NCI-H1092 (cell line): ENCODE measurements around the gene TYMP.

Source experiments
- DNase-seq: peaks from one replicate; lab custom pipeline; 2025; lab: John Stamatoyannopoulos, UW

The TYMP gene

DNA sequence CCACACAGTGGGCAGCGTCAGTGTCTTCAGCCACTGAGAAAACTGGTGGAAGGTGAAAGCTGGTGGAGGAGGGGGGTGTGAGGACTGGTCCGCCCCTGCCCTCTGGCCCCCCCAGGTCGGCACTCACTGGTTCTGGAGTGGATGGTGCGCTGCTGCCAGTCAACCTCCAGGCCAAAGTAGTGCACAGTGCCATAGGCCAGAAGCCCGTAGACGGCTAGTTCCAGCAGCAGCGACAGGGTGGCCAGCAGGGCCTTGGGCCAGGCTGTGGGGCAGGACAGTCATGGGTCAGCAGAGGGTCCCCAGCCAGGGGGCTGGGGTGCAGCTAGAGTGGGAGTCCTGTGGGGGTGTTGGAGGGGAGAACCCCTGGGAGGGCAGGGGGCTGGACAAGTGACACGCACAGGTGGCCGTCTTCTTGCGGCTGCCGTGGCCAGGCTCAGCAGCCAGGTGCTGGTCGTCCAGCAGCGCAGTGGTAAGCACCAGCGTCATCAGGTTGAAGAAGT, 24.5 kb downstream of the TYMP start:
- no peak for DNase-seq

DNA sequence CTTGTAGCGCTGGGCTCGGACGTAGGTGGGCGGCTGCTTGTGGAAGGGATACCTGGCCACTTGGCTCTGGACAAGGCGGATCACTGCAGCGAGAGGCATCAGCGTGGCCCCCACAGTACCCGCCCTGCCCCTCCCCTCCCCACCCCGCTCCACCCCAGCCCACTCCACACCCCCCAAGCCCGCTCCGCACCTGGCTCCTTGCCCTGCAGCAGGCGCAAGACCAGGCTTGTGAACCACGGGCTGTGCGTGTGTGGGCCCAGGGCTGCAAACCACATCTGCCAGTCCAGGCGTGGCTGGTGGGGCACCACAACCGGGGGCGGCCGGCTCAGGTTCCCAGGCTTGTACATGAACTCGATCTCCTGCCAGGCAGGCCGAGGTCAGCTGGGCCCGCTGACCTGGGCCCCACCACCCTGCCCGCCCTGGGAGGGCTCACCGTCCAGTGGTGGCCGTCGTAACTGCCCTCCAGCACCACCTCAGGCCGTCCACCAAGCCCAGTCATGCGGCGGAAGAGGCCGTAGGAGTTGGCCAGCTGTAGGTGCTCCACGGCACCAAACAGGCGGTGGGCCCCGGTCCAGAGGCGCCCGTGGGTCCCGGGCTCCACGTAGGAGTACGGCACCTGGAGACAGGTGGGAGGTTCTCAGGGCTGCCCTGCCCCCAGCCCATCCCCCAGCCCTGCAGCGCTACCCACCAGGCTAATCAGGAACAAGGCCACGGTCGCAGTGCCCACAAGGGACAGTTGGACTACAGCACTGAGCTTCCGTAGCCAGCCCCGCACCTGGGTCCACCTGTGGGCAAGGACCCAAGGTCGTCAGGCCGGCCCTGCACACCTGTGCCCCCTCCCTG, 25.2 kb downstream of the TYMP start:
- no peak for DNase-seq

DNA sequence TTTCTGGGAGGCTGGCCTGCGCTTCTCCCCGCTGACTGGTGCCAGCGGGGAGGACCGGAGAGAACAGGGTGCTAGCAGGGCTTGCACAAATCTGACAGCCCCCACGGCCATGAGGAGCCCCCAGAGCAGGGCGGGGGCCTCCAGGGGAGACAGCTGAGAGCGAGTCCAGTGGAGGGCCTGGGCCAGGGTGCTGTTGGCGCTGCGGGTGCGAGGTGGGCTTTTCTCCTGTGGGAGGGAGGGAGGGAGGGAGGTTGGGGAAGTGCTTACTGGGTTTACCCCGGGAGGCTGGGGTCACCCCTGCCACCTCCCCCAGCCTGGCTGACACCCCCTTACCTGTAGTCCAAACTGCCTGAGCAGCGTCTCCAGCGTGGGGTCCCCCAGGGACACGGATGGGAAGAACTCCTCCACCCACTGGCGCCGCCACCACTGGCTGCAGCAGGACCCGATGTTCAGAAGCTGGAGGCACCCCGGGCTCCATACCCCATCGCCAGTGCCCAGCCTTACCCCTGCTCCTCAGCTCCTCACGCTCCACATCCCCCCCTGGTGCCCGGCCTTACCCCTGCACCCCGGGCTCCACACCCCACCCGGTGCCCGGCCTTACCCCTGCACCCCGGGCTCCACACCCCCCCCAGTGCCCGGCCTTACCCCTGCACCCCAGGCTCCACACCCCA, 26.2 kb downstream of the TYMP start:
- no peak for DNase-seq

DNA sequence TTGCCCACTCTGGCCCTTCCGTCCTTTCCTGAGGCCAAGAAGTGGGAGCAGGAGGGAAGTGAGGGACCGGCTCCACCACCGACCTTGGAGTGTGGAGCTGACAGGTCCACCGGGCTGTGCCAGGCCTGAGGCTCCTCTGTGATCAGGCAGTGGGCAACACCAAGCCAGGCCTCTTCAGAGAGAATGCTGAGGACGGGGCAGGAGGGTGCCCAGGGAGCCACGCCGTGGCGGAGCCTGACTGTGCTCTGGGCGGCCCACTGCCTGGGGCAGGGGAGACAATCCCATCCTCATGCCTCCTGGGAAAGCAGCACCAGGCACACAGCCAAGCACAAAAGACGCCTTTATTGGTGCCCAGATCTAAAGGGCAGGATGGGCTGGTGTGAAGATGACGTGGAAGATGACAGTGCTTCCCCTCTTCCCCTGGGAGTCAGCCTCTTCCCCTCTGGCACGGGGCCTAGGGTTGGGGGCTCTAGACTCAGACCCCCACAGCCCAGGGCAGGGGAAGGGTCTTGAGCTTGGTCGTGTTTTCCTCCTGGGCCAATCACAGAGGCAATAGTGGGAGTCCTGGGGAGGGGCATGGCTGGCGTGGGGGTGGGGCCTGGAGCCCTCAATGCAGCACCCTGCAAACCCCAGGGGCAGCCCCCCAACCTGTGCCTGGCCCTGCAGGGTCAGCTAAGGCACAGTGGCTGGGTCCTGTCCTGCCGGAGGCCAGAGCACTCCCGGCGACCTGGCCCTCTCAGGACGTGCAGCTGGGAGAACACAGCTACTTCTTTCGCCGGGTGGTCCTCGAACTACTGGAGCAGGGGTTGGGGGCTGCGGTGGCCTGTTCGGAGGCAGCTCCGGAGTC, 27.0 kb downstream of the TYMP start:
- DNase-seq, result no peak

DNA sequence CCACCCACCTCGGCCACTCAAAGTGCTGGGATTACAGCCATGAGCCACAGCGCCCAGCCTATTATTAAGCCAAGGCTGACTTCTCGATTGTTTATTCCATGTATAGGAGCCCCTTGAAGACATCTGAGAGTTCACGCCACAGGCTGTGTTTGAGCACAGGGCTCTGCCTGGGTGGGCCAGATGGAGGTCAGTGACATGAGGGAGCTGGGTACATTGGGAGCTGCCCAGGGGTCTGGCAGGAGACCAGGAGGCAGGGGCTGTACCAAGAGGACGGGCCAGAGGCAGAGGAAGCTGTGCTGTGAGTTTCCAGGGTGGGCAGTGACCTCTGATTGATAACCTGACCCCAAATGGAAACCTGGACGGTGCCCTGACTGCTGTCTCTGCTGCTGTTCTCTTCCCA, 27.7 kb downstream of the TYMP start:
- no peak for DNase-seq

DNA sequence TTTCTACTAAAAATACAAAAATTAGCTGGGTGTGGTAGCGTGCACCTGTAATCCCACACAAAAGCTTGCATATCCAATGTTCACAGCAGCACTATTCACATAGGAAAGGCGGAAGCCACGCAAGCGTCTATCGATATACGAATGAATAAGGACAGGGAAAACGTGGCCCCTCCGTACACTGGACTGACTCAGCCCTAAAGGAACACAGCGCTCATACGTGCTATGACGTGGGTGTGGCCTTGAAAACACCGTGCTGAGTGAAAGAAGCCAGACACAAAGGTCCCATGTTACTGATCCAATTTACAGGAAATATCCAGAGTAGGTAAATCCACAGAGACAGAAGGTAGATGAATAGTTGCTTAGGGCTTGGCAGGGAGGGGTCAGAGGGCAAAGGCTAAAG, 29.4 kb downstream of the TYMP start:
- DNase-seq, result no peak

DNA sequence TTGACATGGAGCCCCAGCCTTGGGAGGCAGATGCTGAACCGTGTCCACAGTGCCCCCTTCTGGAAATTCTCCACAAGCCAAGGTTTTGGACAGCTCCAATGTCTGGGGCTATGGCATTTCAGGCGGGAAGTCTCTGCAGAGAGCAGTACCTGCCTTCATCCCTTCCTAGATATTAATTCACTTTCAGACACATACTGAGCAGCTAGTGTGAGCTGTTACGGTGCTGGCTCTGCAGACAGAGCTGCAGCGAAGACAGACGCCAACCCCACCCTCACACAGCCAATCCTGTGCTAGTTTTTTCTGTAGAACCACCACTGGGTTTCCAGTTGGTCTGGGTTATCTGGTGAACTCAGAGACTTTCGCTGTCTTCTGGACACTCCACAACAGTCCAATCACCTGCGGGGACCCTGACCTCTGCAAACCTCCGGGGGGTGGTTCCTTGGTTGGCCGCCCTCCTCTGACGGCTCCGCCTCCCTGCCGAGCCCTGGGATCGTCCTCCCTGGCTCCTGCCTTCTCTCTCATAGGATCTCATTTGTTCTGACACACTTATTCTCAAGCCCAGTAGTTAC, 31.4 kb downstream of the TYMP start:
- DNase-seq, result peak; percentile 5

DNA sequence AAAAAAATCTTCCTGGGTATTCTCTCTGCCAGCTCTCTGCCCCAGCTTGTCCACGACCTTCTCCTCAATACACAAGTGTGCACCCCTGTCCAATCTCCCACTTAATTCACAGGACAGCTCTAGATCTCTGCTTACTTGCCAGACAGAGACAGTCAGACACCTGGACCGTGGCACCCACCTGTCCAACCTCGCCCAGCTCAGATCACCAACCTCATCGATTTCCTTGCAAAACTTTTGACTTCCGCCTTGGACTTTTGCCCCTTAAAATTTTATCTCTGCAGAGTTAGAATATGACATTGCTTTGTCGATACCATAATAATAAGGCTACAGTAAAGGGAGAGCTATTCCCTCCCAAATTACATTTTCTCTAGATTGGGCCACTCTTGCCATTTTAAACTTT, 32.7 kb downstream of the TYMP start:
- DNase-seq, result no peak

DNA sequence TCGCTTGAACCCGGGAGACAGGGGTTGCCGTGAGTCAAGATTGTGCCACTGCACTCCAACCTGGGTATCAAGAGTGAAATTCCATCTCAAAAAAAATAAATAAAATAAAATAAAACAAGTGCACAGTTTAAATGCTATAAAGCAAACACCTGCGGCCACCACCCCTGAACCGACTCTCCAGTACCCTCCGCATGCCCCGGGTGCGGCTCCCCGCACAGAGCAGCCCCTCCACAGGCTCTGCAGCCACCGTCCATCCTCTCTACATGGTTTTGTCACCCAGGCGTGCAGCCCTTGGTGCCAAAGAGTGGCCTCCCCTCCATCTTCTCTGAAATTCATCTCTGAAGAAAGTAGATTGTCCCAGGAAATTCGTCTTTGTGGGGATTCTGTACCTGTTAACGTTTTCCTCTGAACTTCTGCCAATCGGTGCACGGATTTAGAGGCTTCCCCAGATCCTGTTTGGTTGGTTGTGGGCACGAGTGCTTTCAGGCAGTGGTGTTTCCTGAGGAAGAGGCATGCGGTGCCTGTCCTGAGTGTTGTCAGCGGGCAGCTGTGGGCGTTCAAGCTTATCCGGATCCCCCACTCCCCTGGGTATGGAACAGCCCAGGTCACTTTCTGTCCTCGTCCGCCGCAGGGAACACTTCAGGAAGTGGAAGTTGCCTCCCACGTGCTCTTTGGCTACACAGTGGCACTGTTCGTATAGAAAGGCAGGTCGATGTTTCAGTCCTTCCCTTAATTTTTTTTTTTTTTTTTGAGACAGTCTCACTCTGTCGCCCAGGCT, 39.1 kb downstream of the TYMP start:
- DNase-seq, result no peak

DNA sequence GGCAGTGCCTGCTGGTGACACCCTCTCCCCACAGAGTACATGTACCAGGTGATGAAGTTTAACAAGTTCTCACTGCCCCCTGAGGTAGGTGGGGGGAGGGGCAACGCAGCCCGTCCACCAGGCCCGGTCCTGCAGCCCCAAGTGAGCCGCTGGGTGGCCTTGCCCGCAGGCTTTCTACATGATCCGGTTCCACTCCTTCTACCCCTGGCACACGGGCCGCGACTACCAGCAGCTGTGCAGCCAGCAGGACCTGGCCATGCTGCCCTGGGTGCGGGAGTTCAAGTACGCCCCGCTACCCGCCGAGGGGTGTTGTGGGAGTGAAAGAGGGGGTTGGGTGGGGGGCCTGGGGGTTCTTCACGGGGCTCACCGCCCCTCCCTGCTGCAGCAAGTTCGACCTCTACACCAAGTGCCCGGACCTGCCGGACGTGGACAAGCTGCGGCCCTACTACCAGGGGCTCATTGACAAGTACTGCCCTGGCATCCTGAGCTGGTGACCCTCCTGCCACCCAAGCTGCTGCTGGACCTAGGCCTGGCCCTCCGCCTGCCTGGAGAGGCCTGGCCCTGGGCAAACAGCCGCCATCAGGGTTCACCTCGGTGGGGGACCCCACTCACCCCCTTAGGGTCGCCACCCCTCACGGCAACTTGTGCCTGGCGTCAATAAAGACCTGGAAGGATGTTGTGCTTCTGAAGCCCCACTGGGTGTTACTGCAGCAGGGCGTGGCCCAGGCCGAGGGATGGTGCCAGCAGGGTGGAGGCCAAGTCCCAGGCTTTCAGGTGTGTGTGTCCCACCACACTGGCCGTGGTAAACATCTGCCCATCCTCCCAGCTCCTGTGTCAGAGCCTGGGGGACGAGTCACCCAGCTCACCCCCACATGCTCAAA, 40.2 kb downstream of the TYMP start:
- DNase-seq, result no peak

DNA sequence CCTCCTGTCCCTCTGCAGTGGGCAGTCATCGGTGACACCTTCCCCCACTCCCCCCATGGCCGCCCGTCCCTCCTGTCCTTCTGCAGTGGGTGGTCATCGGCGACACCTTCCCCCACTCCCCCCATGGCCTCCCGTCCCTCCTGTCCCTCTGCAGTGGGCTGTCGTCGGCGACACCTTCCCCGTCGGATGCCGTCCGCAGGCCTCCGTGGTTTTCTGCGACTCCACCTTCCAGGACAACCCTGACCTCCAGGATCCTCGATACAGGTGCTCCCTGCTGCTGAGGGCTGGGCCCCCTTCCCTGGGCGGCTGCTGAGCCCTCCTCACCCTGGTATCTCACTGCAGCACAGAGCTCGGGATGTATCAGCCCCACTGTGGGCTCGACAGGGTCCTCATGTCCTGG, 40.9 kb downstream of the TYMP start:
- DNase-seq, result no peak

DNA sequence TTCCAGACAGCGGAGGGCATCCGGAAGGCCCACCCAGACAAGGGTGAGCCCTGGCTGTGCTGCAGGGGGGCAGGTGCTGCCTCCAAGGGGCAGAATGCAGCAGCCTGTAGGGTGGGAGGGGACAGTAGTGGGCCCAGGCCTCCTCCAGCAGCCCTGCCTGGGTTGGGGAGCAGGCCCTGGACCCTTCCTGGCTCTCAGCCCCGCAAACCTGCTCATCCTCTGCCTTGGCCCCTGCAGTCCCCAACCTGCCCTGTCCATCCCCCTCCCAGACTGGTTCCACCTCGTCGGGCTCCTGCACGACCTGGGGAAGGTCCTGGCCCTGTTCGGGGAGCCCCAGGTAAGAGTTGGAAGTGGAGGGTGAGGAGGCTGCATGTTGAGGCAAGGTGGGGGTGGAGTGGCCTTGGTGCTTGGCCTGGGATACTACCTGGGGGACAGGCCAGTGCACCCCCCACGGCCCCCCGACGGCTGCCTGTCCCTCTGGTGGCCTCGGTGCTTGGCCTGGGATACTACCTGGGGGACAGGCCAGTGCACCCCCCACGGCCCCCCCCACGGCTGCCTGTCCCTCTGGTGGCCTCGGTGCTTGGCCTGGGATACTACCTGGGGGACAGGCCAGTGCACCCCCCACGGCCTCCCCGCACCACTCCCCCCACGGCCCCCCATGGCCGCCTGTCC, 41.7 kb downstream of the TYMP start:
- no peak for DNase-seq

DNA sequence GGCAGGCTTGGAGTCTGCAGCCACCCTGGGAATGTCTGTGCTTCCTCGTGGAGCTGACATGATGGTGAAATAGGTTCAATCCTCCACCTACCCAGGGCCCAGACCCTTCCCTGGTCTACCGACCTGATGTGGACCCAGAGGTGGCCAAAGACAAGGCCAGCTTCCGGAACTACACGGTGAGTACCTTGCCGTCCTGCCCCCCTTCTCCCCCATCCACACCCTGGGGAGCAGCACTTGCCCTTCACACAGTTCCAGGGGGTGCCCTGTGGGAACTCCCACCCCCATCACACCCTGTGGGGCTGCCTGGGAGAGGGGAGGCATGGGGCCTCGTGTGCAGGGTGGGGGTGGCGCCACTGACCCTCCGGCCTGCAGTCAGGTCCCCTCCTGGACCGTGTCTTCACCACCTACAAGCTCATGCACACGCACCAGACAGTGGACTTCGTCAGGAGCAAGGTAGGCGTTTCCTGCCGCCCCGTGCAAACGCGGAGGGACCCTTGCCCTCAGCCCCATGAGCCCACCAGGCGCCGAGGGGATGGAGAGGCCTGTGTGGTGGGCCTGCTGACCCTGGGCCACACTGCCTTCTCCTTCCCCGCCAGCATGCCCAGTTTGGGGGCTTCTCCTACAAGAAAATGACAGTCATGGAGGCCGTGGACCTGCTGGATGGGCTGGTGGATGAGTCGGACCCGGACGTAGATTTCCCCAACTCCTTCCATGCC, 42.4 kb downstream of the TYMP start:
- DNase-seq, result no peak

DNA sequence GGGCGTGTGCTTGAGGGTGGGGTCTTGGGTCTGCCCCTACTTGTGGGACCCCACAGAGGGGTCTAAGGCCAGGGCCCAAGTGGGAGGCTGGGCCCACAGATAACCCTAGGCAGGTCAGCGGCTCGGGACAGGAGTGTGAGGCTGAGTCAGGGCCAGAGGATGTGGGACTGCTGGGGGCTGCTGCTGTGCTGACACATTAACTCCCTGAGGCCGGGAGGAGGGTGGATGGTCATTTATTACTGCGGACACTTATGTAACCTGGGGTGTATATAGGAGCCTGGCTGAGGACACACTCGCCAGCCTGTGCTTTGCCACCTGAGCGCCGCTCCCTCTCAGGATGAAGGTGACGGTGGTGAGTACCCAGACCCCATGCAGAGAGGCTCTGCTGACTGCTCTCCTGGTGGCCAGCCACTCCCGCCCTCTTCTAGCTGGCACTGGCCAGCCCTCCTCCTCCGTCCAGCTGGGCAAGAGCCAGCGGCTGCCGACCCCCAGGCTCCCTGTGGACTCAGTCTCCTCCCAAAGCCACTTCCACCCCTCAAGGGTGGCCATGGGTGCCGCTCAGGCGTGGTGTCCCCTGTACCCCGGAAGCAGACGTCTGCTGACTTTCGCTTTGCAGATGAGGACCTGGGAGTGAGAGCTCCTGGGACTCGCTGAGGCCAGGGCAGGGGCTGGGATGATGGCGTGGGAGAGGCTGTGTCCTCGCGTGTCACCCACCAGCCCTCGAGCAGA, 43.1 kb downstream of the TYMP start, which contains the start of gene MIOX:
TSS of gene MIOX (plus strand) at position 299 of the 729 bp plus-strand sequence. CDS start at position 338, 39 bp downstream.
- no peak for DNase-seq

DNA sequence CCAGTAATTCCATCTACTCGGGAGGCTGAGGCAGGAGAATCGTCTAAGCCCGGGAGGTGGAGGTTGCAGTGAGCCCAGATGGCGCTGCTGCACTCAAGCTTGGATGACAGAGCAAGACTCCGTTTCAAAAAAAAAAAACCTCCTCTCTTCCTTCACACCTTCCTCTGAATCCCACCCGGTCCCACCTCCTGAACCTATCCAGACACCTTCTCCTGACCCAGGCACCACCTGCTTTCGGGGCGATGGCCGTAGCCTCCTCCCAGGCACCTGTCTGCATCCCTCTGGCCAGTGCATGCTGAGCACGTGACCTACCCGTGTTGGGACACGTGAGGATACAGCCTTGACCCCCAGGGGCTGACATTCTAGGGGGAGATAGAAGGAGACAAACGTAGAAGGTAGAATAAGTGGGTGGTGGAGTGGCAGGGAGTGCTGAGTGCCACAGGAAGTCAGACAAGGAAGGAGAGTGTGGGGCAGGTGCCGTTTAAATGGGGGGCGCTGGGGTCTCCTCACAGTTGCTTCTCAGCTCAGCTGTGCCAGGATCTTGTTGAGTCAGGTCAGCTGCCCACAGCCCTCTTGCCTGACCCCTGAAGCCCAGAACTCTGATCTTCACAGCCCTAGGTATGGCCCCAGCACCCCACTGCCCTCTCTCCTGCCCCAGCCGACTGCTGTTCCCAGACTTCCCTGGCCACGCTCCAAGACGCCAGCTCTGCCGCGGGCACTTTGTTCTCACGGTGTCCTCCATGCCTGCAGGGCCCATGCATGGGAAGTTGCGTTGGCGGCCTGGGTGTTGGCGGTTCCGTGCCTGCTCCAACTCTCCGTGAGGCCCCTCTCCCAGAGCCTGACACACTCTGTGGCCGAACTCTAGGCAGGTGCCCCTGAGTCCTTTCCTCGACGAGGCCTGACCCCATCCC, 44.3 kb downstream of the TYMP start:
- DNase-seq, result no peak

DNA sequence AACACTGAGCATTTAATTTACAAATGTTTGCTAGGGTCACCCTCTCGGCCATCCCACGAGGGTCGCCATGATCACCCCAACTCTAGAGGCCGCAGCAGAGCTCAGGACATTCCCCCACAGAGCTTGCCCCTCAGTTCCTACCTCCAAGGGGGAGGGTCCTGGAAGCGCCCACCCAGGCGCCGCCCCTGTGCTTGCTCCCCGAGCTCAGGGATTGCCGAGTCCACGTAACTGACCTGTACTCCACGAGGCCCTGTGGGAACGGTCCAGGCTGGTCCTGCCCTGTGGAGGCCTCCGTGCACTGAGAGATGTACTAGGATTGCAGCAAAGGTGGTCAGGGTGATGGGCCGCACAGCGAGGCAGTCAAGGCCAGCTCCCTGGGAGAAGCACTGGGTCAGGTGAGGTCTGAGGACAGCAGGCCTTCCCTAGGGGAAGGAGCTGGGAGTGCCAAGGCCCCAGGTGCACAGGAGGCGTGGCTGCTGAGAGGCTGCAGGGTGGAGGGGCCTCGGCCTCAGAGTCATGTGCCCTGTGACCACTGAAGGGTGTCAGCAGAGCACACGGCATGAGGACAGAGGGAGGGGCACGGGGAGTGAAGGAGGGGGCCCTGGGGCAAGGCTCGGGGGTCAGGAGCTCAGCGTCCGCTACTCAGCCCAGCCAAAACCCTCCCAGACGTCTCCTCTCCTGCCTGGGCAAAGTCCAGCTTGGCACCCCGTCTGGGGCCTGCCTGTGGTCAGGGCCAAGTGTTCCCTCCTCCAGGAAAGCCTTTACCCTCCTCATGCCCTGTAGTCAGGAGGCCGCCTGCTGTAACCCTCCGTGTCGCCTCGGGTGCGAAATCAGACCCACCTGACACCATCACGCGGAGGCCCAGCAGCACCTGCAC, 45.6 kb downstream of the TYMP start:
- DNase-seq, result no peak
